WTC11 (cell line): Measurements from ENCODE around the gene PPIH.

Source experiments
- FOXP1 ChIP-seq: sonication (generic); formaldehyde crosslinking; IDR thresholded peaks from 2 replicates; pipeline ENCODE4 v1.8.0; 2022; ENCODE audit warnings: missing genetic modification reagents, mild to moderate bottlenecking, moderate library complexity, borderline replicate concordance
- PREB ChIP-seq: sonication (generic); formaldehyde crosslinking; IDR thresholded peaks from 2 replicates; pipeline ENCODE4 v1.8.1; 2022; ENCODE audit warnings: mild to moderate bottlenecking, missing genetic modification reagents, moderate library complexity, borderline replicate concordance
- SP1 ChIP-seq: sonication (generic); formaldehyde crosslinking; conservative IDR thresholded peaks from 2 replicates; pipeline ENCODE4 v1.8.1; 2022; ENCODE audit warnings: missing genetic modification reagents
- TEAD4 ChIP-seq: sonication (generic); formaldehyde crosslinking; IDR thresholded peaks from 2 replicates; pipeline ENCODE4 v1.8.0; 2022; ENCODE audit warnings: mild to moderate bottlenecking, missing genetic modification reagents
- ZNF263 ChIP-seq: sonication (generic); formaldehyde crosslinking; IDR thresholded peaks from 2 replicates; pipeline ENCODE4 v1.8.1; 2022; ENCODE audit warnings: low read depth, mild to moderate bottlenecking, moderate library complexity, missing genetic modification reagents
- ZNF423 ChIP-seq: fragments of 250-450 bp; sonication (Bioruptor Pico); IDR thresholded peaks from 2 replicates; pipeline ENCODE4 v2.1.2; 2022; ENCODE audit warnings: mild to moderate bottlenecking, moderate library complexity
- TF ChIP-seq, protein P1 (sequence below): fragments of 200-600 bp; IDR thresholded peaks from 2 replicates; pipeline ENCODE4 v1.8.0; 2022; ENCODE audit warnings: antibody characterized with exemption
- TF ChIP-seq, protein P2 (sequence below): sonication (generic); formaldehyde crosslinking; conservative IDR thresholded peaks from 2 replicates; pipeline ENCODE4 v1.8.1; 2023; ENCODE audit warnings: mild to moderate bottlenecking, low read depth, missing genetic modification reagents, moderate library complexity

DNA sequence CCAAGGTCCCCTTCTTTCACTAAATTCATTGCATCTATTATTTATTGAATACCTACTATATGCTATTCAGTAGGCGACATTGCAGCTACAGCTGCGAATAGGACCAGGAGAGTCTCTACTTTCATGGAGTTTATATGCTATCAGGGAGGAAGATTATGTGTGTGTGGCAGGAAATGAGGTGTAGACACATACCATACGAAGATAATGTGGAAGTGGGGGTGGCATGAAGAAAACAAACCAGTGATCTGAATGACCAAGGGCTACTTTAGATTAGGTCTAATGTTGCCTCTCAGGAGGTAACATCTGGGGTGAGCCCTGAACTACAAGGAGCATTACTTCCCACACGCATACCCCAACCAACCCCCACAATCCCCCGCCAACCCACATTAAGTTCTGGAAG lies 1.0 kb upstream of the PPIH start:
- TF ChIP-seq, protein P1, sequence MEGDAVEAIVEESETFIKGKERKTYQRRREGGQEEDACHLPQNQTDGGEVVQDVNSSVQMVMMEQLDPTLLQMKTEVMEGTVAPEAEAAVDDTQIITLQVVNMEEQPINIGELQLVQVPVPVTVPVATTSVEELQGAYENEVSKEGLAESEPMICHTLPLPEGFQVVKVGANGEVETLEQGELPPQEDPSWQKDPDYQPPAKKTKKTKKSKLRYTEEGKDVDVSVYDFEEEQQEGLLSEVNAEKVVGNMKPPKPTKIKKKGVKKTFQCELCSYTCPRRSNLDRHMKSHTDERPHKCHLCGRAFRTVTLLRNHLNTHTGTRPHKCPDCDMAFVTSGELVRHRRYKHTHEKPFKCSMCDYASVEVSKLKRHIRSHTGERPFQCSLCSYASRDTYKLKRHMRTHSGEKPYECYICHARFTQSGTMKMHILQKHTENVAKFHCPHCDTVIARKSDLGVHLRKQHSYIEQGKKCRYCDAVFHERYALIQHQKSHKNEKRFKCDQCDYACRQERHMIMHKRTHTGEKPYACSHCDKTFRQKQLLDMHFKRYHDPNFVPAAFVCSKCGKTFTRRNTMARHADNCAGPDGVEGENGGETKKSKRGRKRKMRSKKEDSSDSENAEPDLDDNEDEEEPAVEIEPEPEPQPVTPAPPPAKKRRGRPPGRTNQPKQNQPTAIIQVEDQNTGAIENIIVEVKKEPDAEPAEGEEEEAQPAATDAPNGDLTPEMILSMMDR: no peak
- TF ChIP-seq TEAD4 (CRISPR knock-in tag) (no peak), PREB (CRISPR knock-in tag) (no peak), SP1 (CRISPR knock-in tag) (no peak), ZNF423 (CRISPR knock-in tag) (no peak), FOXP1 (no peak), ZNF263 (no peak)
- TF ChIP-seq, protein P2, sequence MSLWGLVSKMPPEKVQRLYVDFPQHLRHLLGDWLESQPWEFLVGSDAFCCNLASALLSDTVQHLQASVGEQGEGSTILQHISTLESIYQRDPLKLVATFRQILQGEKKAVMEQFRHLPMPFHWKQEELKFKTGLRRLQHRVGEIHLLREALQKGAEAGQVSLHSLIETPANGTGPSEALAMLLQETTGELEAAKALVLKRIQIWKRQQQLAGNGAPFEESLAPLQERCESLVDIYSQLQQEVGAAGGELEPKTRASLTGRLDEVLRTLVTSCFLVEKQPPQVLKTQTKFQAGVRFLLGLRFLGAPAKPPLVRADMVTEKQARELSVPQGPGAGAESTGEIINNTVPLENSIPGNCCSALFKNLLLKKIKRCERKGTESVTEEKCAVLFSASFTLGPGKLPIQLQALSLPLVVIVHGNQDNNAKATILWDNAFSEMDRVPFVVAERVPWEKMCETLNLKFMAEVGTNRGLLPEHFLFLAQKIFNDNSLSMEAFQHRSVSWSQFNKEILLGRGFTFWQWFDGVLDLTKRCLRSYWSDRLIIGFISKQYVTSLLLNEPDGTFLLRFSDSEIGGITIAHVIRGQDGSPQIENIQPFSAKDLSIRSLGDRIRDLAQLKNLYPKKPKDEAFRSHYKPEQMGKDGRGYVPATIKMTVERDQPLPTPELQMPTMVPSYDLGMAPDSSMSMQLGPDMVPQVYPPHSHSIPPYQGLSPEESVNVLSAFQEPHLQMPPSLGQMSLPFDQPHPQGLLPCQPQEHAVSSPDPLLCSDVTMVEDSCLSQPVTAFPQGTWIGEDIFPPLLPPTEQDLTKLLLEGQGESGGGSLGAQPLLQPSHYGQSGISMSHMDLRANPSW (CRISPR knock-in tag): no peak
